Stimulated activated CD4-positive, alpha-beta T cell treated with anti-CD3 and anti-CD28 coated beads, Interleukin-1b, Interleukin-23, amount 100 ng/mL, for 48 hours (primary cell): ENCODE data around the gene SYT12.

Source experiments
- DNase-seq: peaks from one replicate; pipeline ENCODE4 v3.0.0-alpha.2; 2020

Gene SYT12

DNA sequence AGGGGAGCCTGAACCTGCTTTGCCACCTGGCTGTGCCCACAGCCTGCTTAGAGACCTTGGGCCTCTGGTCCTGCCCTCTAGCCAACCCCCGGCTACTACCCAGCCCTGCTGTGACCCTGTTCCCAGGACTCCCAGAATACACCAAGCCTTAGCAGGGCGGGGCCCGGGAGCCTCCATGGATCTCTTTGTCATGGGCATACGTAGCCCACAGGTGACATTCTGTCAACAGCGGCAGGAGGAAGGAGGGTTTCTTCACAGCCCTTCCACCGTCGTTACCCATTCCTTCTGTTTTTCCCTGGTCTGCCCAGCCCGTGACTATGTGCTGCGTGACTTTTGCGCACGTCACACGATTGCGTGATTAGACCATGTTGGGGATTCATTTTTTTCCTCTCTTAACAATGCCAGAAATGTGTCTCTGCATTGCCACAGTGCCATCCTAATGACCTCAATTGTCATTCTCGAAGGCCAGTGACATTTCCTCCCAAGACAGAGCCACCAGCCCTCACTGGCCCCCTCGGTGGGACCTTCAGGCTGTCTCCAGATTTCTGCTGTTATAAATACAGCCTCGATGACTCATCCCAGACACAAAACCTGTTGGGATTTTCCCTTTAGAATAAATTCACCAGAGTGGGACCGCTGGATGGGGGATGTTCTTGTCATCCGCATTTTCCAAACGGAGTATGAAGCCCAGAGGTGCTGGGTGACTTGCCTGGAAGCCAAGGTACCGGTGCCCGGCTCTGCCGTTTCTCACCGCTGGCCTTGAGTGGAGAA is 9.0 kb downstream of the SYT12 start:
- DNase-seq = no peak

DNA sequence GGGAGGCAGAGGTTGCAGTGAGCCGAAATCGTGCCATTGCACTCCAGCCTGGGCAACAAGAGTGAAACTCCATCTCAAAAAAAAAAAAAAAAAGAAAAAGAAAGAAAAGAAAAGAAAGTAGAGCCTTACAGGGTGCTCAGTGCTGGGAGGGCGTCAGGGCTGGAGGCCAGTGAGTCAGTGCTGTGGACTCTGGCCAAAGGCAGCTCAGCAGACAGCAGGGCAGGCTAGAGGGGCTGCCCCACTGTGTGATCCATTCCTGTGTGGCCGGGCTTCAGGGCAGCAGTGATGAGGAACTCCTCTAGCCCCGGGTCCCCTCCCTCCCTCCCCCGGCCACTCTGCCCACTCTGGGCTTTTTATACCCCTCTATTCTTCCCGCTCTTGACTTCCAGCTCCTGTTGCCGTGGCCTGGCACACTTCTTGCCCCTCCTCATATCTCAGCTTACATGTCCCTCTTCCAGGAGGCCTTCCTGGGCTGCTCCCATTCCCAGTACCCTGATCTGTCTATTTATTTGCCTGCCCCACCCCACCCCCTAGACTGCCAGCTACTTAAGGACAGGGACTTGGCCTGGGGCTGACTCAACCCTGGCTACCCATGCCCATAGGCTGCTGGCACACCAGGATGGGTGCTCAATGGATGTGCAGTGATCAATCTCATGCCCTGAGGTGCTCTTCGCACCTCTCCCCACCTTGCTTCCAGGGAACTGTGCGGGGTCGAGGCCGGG is 10.1 kb downstream of the SYT12 start:
- DNase-seq = no peak

DNA sequence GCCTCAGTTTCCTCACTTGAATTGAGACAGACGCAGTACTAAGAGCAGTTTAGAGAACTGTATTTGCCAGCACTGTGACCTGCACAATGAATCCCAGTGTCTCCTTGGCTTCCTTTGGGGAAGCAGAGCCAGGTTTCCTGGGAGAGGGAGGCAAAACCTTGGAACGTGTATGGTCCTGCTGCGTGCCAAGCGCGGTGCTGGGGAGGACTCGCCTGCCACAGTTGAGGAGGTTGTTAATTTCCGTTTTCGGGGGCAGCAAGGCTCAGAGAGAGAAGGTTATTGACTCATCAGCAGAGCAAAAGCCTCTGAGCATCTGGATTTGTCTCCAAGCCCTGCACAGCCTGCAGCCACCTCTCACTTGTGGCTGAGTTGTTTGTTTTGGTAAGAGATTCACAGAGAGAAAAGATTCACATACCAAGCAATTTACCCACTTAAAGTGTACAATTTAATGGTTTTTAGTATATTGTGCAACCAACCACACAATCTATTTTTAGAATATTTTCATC is 10.8 kb downstream of the SYT12 start:
- no peak for DNase-seq

DNA sequence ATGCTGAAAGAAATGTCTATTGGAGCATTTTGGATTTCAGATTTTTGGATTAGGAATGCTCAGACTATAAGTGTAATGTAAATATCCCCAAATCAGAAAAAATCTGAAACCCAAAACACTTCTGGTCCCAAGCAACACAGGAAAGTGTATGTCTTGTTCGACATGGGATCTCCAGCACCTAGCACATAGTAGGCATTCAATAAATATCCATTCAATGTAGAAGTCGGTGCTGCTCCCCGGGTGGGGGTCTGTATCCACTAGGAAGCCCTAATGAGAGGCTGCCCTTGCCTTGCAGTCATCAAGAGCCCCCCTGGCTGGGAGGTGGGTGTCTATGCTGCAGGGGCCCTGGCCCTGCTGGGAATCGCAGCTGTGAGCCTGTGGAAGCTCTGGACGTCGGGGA is 11.4 kb downstream of the SYT12 start:
- no peak for DNase-seq

DNA sequence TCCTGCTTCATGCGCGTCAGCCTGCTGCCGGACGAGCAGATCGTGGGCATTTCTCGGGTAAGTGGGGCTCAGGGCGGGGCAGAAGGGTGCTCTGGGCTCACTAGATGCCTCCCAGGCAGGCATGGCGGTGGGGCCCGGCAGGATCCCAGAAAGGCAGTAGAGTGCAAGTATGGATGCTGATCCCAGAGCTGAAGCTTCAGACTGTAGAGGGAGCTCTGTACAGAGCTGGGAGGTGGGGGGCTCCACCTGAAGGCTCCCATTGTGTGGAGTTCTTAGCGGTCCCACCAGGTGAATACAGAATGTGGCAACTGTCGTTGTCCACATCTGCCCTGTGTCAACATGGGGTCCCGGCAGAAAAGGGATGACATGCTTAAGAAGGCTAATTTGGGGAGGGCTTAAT is 17.2 kb downstream of the SYT12 start:
- DNase-seq = no peak

DNA sequence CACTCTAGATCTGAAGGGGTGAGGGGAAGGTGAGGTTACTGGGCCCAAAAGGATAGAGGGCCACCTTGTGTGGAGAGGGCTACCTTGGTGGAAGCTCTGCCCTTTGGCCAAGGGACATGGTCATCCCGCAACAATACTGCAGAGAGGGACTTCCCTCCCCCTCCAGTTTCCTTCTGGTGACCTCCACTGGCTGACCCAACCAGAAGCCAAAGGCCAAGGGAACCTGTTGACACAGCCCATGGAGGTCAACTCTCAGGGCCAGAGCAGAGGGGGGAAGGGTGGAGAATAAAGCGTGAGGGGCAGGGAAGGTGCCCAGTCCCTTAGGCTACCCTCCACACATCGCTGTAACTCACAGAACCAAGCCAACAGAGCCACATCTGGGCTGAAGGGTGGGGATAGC is 18.7 kb downstream of the SYT12 start:
- DNase-seq = no peak

DNA sequence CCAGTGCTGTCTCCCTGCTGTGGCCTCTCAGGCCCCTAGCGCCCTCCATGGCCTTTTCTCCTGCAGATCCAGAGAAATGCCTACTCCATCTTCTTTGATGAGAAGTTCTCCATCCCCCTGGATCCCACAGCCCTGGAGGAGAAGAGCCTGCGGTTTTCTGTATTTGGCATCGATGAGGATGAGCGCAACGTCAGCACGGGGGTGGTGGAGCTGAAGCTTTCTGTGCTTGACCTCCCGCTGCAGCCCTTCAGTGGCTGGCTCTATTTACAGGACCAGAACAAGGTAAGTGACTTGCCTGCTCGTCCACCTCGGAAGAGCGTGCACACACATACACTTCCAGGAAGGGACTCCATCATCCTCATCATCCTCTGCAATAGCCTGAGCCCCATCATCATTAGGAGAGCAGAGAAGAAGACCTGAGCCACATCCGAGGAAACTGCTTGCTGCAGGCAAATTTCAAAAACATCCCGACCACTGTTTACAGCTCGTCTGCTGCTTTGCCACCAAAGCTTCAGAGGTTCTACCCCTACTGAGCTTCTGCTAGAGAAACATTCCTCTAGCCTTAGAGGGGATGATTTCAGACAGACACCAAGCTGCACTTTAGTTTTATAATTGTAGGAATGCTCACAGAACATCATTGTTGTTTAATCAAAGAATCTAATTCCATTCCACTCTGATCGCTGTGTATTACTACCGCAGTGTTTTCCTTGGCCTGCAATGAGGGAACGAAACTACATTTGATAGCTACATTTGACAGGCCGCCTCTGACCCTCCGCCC is 20.8 kb downstream of the SYT12 start:
- DNase-seq = no peak

DNA sequence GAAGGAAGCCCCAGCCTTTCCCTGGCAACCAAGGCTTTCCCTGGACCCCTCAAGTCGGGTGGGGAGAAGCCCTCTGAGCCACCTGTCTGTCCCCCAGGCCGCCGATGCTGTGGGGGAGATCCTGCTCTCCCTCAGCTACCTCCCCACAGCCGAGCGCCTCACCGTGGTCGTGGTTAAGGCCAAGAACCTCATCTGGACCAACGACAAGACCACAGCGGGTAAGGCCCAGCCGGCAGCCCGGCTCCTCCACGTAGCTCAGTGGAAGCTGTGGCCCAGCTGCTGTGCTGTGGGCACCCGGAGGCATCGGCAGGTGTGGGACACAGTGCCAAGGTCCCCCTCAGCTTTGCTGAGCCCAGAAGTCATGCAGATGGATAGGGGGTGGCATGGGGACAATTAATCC is 21.6 kb downstream of the SYT12 start:
- DNase-seq = no peak

DNA sequence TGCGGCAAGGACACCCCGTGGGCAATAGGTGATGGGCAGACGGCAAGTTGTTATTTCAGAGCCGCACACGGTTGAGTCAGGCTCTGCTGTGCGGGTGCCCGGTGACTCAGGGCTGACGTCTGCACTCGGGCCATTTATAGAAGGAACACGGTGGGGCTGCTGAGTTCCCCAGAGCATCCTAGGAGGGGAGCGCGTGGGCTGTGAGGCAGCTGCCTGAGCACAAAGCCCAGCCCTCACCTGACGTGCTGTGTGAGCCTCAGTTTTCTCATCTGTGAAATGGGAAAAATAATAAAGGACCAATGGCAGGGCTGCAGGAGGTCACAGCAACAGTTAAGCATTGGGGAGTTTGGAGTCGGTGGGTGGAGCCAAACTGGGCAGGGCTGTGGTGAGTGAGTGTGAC is 22.4 kb downstream of the SYT12 start:
- DNase-seq = no peak

DNA sequence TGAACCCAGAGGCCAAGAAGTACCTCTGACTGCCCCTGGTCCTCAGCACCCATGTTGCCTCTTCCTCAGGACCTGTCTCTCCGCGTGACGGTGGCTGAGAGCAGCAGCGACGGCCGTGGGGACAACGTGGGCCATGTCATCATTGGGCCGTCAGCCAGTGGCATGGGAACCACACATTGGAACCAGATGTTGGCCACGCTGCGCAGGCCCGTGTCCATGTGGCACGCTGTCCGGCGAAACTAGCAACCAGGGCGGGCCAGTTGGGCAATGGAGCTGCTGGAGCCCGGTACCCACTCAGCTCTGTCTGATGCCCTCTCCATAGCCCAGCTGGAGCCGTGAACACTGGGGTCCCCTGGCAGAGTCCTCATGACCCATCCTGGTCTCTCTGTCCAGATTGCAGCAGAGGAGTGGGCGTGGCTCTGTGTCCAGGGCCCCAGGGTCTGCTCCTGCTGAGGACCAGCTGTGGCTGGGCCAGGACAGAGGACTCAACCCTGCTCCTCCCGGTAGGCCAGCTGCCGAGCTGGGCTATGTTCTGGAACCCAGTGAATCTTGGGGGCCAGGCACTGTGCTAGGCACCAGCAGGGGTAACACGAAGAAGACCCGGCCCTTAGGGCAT is 25.7 kb downstream of the SYT12 start:
- no peak for DNase-seq

DNA sequence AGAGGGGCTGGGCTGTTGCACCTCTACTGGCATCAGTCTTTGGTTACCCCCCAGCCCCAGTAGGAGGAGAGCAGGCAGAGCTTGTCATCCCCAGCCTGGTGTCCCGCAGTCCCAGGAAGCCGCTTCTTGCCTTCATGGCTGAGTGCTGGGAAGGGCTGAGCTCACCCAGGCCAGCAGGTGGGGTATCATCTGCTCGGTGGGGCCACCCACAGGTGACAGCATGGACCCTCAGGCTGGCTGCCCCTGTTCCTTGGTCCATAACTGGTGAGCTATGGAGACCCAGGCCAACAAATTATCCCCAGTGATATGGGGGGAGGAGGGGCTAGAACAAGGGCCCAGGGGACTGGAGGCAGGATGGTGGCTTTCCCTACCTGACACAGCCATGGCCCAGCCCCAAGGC is 27.2 kb downstream of the SYT12 start:
- no peak for DNase-seq

DNA sequence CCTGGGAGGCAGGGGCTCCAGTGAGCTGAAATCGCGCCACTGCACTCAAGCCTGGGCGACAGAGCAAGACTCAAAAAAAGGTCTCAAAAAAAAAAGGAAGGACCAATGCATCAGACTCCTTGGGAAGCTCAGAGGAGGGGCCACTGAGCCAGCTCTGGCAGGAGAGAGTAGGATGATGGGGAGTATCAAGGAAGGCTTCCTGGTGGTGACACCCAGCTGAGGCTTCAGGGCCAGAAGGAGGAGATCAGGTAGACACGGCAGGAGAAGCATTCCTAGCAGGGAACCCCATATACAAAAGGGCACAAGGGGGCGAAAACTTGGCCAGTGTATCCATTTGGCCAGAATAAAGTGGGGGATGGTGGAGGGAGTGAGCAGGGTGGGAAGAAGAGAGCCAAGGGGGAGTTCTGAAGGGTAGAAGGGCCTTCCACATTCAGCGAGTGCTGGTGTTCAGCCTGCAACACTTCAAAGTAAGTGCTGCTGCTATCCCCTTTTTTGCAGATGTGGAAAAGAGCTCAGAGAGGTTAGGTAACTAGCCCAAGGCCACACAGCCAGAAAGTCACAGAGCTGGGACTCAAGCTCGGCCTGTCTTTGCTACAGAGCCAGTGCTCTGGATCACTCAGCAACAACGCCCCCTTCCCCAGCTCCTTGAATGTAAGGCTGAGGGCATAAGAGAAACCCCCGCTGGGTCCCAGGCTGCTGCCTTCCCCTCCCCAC is 28.4 kb downstream of the SYT12 start:
- DNase-seq = no peak

DNA sequence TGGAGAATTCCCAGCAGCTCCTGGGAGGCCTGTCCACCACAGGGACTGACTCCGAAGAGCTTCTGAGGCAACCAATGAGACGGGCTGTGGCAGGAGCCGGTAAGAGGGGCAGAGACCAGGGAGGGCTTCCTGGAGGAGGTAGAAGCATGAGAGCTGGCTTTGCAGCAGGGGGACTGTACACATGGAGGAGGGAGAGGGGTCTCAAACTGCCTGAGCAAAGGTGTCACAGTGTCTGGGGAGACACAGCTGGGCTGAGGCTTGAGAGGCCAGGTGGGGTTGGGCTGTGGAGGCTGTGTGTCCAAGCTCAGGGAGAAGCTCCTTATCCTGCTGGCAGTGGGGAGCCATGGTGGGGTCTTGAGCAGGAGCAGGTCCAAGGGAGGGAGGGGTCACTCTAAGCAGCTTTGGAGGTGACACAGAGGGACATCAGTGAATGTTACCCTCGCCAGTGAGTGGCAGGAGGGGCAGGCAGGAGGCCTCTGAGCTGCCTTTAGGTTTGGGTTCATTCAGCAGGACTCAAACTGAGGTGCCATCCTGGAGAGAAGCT is 29.1 kb downstream of the SYT12 start:
- no peak for DNase-seq

DNA sequence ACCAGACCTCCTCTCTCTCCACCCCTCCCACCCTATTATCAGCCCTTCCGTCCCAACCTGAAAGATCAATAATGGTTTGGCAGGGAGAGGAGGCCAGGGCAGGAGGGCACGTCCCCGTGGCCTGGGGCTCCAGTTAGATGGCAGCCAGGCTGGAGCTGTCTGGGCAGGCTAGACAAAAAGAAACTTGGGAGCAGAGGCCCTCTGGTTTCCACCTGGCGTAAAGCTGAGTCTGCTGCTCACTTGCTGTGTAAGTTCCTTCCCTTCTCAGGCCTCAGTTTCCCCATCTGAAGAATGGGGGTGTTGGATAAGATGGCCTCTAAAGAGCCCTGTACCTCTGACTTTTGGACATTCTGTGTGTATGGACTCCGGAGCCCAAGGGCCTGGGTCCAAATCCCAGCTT is 30.0 kb downstream of the SYT12 start:
- no peak for DNase-seq

DNA sequence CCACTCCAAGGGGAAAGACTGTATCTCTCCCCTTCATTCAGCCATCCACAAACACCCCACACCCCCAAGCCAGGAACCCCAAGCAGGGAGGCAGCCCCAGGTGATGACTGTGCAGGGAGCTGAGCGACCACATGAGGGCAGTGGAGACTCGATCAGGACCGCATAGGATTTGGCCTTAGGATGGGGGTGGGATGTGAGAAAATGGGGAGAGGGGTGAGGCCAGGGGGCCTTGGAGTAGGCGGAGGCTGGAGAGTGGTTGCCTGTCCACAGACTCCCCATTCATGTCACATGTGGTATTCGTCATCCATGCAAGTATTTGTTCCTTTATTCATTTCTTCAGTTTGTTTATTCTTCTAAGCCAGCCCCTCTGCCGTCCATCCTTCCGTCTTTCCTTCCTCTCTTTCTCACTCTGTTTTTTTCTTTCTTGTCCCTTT is 31.0 kb downstream of the SYT12 start:
- DNase-seq = peak; percentile 47

DNA sequence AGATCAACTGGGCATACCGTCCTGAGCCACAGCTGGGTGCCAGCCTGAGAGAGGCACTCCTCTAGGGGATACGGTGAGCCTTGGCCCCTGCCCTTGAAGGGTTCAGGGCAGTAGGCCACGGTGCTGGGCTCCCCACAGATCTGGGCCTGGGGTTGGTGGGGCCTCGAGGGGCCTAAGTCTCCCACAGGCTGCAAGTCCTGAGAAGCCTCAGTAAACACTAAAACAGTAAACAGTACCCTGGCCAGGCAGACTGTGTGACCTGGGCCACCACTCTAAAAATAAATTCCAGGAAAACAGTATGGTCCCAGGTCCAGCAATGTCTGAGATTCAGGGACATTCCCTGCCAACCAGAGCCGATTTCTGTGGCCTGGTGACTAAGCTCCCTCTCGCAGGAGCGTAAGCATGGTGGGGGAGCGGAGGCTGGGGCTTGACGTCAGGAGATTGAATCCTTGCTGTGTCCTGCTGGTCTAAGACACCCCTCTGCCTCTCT is 31.5 kb downstream of the SYT12 start:
- DNase-seq = no peak

DNA sequence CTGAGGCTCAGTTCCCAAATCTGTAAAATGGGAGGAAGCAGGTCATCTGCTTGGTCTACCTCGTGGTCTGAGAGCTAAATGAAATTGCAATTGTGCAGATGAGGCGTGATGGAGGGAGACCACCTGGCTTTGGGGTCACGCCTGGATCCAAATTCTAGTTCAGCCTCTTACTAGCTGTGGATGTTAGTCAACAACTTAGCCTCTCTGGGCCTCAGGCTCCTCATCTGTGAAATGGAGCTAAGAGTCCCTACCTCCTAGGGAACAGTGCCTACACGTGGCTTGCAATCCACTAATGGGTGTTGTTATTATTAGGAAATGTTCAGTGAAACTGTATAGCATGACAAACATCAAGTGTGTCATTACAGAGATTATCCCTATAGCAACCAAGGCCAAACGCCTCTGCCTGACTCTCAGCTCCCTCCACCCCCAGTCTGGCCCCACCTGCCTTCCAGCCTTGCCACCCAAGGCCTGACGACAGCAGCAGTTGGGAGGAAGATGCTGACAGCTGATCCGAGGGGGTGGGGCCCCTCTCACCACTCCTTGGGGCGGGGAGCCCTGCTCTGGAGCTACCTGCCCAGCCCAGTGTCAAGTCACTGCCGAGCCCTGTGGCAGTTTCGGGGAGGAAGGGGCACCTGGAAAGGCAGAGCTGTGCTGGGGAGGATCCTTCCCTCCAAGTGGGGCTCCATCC is 32.0 kb downstream of the SYT12 start:
- peak; percentile 35 for DNase-seq

DNA sequence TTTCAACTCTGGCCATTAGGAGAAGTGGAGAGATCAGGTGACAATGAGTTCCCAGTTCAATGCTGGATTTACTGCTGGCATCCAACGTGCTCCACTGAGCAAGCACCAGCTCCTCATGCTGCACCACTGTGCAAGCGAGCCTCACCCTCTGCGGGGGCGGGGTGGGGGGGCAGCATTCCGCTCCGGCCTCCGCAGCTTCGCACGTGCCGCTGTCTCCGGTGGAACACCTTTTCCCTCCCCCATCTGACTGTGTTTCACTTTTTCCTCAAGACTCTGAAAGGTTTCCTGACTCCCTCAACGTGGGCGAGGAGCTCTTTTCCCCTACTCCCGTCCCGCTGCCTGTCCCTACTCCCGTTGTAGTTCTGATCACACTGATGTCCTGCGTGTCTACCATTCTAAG is 32.9 kb downstream of the SYT12 start:
- DNase-seq = no peak

DNA sequence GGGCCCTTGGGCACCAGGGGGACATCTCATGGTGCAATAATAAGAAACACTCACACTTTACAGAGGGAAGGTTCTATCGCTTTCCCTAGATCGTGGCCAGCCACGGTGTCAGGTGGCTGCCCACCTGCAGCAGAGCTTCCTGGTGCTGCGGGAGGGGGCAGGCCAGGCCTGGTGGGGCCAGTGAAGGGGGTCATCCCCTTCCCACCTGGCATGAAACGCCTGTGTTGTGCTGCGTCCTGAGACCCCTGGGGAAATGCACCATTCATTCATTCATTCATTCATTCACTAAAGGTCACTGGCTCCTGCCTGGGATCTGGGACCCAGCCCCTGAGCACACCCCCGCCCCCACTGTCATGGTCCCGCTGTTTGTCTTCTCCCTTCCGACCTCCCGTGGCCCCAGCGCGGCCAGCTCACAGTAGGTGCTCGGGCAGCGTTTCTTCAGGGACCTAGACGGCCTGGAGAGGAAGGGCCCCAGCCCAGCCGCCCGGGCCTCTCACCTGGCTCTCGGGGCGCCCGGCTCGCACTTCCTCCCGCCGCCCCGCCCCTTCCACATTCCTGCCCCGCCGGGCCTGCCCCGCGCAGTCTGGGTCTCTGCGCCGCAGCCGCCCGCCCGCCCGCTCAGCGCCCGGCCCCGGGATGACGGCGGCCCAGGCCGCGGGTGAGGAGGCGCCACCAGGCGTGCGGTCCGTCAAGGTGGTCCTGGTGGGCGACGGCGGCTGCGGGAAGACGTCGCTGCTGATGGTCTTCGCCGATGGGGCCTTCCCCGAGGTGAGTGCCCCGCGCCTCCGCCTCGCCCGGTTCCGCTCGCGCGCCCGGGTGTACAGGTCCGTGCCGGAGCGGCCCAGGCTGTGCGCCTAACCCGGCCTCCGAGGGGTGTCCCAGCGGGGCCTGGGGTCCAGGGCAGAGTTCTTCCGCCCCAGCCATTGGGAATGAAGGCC is 33.6 kb downstream of the SYT12 start, which contains the start of gene RHOD:
Gene RHOD, plus strand, starts transcription at position 581 of the 938 bp plus-strand sequence. Its CDS starts 56 bp downstream, at position 637.
- DNase-seq = no peak

DNA sequence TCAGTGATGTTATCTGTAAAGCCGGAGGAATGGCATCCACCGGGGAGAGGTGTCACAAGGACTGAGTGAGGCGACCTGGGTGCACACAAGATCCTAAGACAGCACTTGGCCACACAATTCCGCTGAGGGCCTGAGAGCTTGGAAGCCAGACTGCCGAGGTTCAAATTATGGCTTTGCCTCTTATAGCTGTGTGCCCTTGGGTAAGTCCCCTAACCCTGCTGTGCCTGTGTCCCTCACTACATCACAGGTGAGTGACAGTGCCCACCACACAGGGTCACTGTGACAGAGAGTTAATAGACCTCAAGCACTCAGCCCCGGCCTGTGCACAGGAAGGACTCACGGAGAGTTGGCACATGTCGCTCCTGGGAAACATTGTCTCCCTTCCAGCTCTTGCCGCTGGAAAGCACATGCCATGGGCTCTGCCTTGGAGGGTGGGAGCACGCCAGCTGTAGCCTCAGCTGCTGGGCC is 34.3 kb downstream of the SYT12 start:
- DNase-seq = no peak
